Testis (tissue), 3 donors: ENCODE measurements around the gene PRF1. TPM values are rescaled to one million over a fixed set of nuclear protein-coding genes. Genes with fewer than 3 reads are reported as not detected.

ENCODE experiments used
- DNase-seq: peaks from one replicate; pipeline ENCODE4 v3.0.0-alpha.2; 2019
- H3K27ac ChIP-seq, 2 donors: fragments of 200-600 bp; sonication (generic); one replicate each; pipeline ENCODE4 v1.5.1; 2019
- H3K27me3 ChIP-seq: fragments of 200-600 bp; sonication (generic); one replicate; pipeline ENCODE4 v1.5.1; 2019
- H3K36me3 ChIP-seq: fragments of 200-600 bp; sonication (generic); one replicate; pipeline ENCODE4 v1.5.1; 2017; ENCODE audit warnings: low read depth; ENCODE audit errors: missing control alignments
- H3K4me1 ChIP-seq: fragments of 200-600 bp; sonication (generic); one replicate; pipeline ENCODE4 v1.5.1; 2019
- H3K4me3 ChIP-seq, 2 donors: fragments of 200-600 bp; sonication (generic); one replicate each; pipeline ENCODE4 v1.5.1; 2017 to 2019
- H3K9me3 ChIP-seq: fragments of 200-600 bp; sonication (generic); one replicate; pipeline ENCODE4 v1.5.1; 2017
- CTCF ChIP-seq, 3 experiments: fragments of 450-650 bp in 2 of 3; fragments of 200-600 bp in 1 of 3; sonication (generic) in 1 of 3; IDR thresholded peaks; one replicate each; pipeline ENCODE4 v1.5.1; 2016 to 2019; ENCODE audit warnings: antibody characterized with exemption in 3 of 3, mild to moderate bottlenecking in 2 of 3, moderate library complexity in 1 of 3
- POLR2A ChIP-seq: fragments of 450-650 bp; IDR thresholded peaks from one replicate; pipeline ENCODE4 v1.6.1; 2017; ENCODE audit warnings: antibody characterized with exemption, mild to moderate bottlenecking, moderate library complexity
- WGBS, 2 donors: methylation state at CpG; one replicate each; pipeline ENCODE4 v1.1.5; 2018; 5-methylcytosine and 5-hydroxymethylcytosine counted together
- intact Hi-C: fragments of 100-400 bp; cut with DNase I; formaldehyde crosslinking; loops from one replicate; pipeline ENCODE4 v1.15.1; 2023; ENCODE audit warnings: low total_unique reads
- polyA plus RNA-seq: library from polyadenylated mRNA; stranded (reverse); fragments of 350-450 nt; fragmentation: Illumina TruSeq; extraction: RNeasy Lipid Tissue Mini Kit (QIAGEN cat#74804); gene quantifications from one replicate; pipeline ENCODE4 v1.2.3, GENCODE V29; 2014; ENCODE audit warnings: low read depth, low replicate concordance; ENCODE audit not compliant: insufficient read depth
- total RNA-seq, 2 donors: library from RNA; depleted of rRNA; stranded (reverse); fragments of >200 nt; gene quantifications; one replicate each; pipeline ENCODE4 v1.2.3, GENCODE V29; 2016

The PRF1 gene
- total and polyA plus RNA-seq, 3 donors from 2014 or later, result 0.55 to 2.2 (median 1.8) TPM

DNA sequence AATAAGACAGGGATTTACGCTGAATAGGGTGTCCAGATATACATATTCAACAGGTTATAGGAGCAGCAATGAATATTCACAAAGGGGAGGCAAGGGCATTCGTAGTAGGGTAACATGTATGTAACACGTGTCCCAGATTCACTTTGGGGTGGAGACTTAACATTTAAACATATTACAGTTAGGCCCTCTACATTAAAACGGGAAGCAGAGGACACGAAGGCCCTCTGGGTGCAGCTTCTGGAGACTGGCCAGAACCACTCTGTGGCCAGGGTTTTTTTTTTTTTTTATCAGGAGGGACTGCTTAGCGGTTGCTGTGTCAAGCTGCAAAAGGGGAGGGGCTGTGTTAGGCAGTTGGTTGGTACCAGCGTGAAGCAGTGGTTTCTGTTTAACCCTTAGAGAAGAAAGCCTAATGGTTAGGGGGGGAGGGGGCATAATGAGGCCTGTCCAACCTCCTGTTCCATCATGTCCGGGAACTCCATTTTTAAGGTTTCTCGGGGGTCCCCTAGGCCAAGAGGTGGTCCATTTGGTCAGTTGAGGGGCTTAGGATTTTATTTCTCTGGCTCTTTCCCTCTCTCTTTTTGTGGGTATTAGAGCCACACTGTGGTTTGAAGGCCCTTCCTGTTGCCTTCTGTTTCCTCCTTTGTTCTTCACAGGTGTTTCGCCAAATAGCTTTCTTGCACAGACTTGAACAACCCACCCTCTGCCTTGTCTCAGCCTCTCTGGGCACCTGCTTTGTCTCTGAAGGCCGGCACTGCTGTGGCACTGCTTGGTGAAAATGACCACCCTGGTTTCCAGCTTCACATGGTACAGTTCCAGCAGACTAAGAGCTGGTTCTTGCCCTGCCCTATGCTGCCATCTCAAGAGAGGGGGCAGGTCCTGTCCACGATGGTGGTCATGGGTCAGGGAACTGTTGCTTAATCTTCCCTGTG is 26.4 kb downstream of the PRF1 start:
- H3K27me3 ChIP-seq, result no peaks in the 10 kb centered on the region
- WGBS, 2 donors, result 49 to 51% methylated on average over 12 of the region's 12 CpGs
- DNase-seq, result peak; percentile 76
- intact Hi-C loops, result no loop called here
- TF ChIP-seq POLR2A, result no peak
- TF ChIP-seq CTCF (IDR thresholded peaks at IDR 0.05), result no peak
- H3K36me3 ChIP-seq, result no peaks in the 10 kb centered on the region
- H3K9me3 ChIP-seq, result no peaks in the 10 kb centered on the region
- H3K4me1 ChIP-seq, result peaks cover 26% of the 10 kb centered on the region
- no peak overlapping the region for H3K4me3 ChIP-seq
- peak overlapping the region; percentile 31 to 32 for H3K27ac ChIP-seq

- peaks cover 26% of the 10 kb centered on the region for H3K4me1 ChIP-seq
- H3K9me3 ChIP-seq, result no peaks in the 10 kb centered on the region
- WGBS, 2 donors, result 25 to 36% methylated on average over 4 of the region's 4 CpGs
- DNase-seq, result peak; percentile 34
- TF ChIP-seq CTCF (IDR thresholded peaks at IDR 0.05) (no peak), POLR2A (no peak)
- H3K4me3 ChIP-seq, result no peak overlapping the region
- H3K27ac ChIP-seq, result no peak overlapping the region
- H3K36me3 ChIP-seq, result no peaks in the 10 kb centered on the region
- no peaks in the 10 kb centered on the region for H3K27me3 ChIP-seq
- intact Hi-C loops, result no loop called here
These were observed 27.1 kb downstream of the PRF1 start for GRCh38 chr10:70575486-70575873.

- peaks cover 26% of the 10 kb centered on the region for H3K4me1 ChIP-seq
- DNase-seq, result peak; percentile 74
- intact Hi-C loops, result no loop called here
- no peaks in the 10 kb centered on the region for H3K27me3 ChIP-seq
- WGBS, 2 donors, result 68 to 82% methylated on average over 9 to 11 of the region's 11 CpGs
- no peak for TF ChIP-seq POLR2A
- no peak for TF ChIP-seq CTCF (IDR thresholded peaks at IDR 0.05)
- peak overlapping the region; percentile 4 to 19 for H3K27ac ChIP-seq
- no peaks in the 10 kb centered on the region for H3K9me3 ChIP-seq
- H3K36me3 ChIP-seq, result no peaks in the 10 kb centered on the region
- no peak overlapping the region for H3K4me3 ChIP-seq
These were observed 28.7 kb downstream of the PRF1 start for GRCh38 chr10:70573599-70574506.

- Histone ChIP-seq H3K4me3 (no peak overlapping the region), H3K9me3 (no peaks in the 10 kb centered on the region), H3K36me3 (no peaks in the 10 kb centered on the region), H3K27me3 (no peaks in the 10 kb centered on the region), H3K27ac (no peak overlapping the region), H3K4me1 (peaks cover 26% of the 10 kb centered on the region)
- no peak for DNase-seq
- 75 to 81% methylated on average over 16 of the region's 16 CpGs for WGBS, 2 donors
- TF ChIP-seq POLR2A (no peak), CTCF (IDR thresholded peaks at IDR 0.05) (no peak)
- intact Hi-C loops, result no loop called here
These were observed 30.7 kb downstream of the PRF1 start for GRCh38 chr10:70571636-70572439.
